IMR-90 (cell line): ENCODE data around the gene TRDN. TPM values are rescaled to one million over a fixed set of nuclear protein-coding genes. Genes with fewer than 3 reads are reported as not detected.

ENCODE experiments used
- ATAC-seq: fragments of 200-7000 bp; cut with Tn5 transposase; 2 replicates; pipeline ENCODE4 v1.9.1; 2020; ENCODE audit warnings: low read depth, mild to moderate bottlenecking, moderate library complexity
- BruUV-seq: library from RNA; stranded (reverse); fragments of 400-500 nt; replicated peaks from 2 replicates; lab custom pipeline; 2021; lab: Mats Ljungman, UMichigan
- CTCF ChIA-PET: fragments of 300-600 bp; formaldehyde crosslinking; extraction: SDS; loops from one replicate; lab custom pipeline; 2021; ENCODE audit warnings: antibody characterized with exemption; lab: Yijun Ruan, JAX
- POLR2A ChIA-PET: fragments of 300-600 bp; sonication (Branson Sonifier 250); formaldehyde crosslinking; loops from one replicate; lab custom pipeline; 2022; ENCODE audit warnings: antibody characterized with exemption; ENCODE audit not compliant: unreplicated experiment; lab: Charles Lee
- DNase-seq: peaks from one replicate; pipeline ENCODE4 v3.0.0; 2013
- H2AFZ ChIP-seq: replicated peaks from 2 replicates; pipeline ENCODE3; 2013; ENCODE audit warnings: low read length, mild to moderate bottlenecking; ENCODE audit not compliant: poor library complexity
- H2AK5ac ChIP-seq: 2 replicates; pipeline ENCODE4 v1.6.1; 2013; ENCODE audit warnings: low read depth, low read length, inconsistent platforms
- H2AK9ac ChIP-seq: replicated peaks from 2 replicates; pipeline ENCODE3; 2013; ENCODE audit warnings: mild to moderate bottlenecking, low read depth, low read length, moderate library complexity; ENCODE audit not compliant: poor library complexity
- H2BK120ac ChIP-seq: 2 replicates; pipeline ENCODE4 v1.6.1; 2013; ENCODE audit warnings: low read depth, low read length, inconsistent platforms
- H2BK15ac ChIP-seq: 3 replicates; pipeline ENCODE4 v1.6.1; 2013; ENCODE audit warnings: low read depth, low read length, inconsistent platforms
- H2BK20ac ChIP-seq: 2 replicates; pipeline ENCODE4 v1.6.1; 2013; ENCODE audit warnings: low read depth, mild to moderate bottlenecking, inconsistent platforms, low read length, moderate library complexity
- H2BK5ac ChIP-seq: 2 replicates; pipeline ENCODE4 v1.6.1; 2013; ENCODE audit warnings: mild to moderate bottlenecking, low read depth, low read length, inconsistent platforms; ENCODE audit not compliant: poor library complexity, severe bottlenecking
- H3K14ac ChIP-seq: replicated peaks from 2 replicates; pipeline ENCODE4 v1.6.1; 2013; ENCODE audit warnings: low read depth, low read length, inconsistent platforms
- H3K18ac ChIP-seq: 2 replicates; pipeline ENCODE4 v1.6.1; 2013; ENCODE audit warnings: low read depth, low read length, control low read depth
- H3K23ac ChIP-seq: 2 replicates; pipeline ENCODE4 v1.6.1; 2013; ENCODE audit warnings: low read depth, low read length, inconsistent platforms
- H3K27ac ChIP-seq: 2 replicates; pipeline ENCODE4 v1.5.1; 2013; ENCODE audit warnings: mild to moderate bottlenecking, control low read depth, low read length; ENCODE audit not compliant: insufficient read depth
- H3K27me3 ChIP-seq: 2 replicates; pipeline ENCODE4 v1.6.1; 2013; ENCODE audit warnings: low read length; ENCODE audit not compliant: control insufficient read depth, insufficient read depth
- H3K36me3 ChIP-seq: 2 replicates; pipeline ENCODE4 v1.6.1; 2013; ENCODE audit warnings: low read length, mixed read lengths; ENCODE audit not compliant: control insufficient read depth, insufficient read depth
- H3K4ac ChIP-seq: 2 replicates; pipeline ENCODE4 v1.6.1; 2013; ENCODE audit warnings: low read depth, low read length, inconsistent platforms
- H3K4me1 ChIP-seq: 2 replicates; pipeline ENCODE4 v1.6.1; 2013; ENCODE audit warnings: low read length, mixed read lengths; ENCODE audit not compliant: control insufficient read depth, insufficient read depth
- H3K4me2 ChIP-seq: 2 replicates; pipeline ENCODE4 v1.6.1; 2013; ENCODE audit warnings: low read depth, mild to moderate bottlenecking, control low read depth, low read length, moderate library complexity
- H3K4me3 ChIP-seq: 2 replicates; pipeline ENCODE4 v1.5.1; 2013; ENCODE audit warnings: low read depth, mild to moderate bottlenecking, control low read depth, low read length, moderate library complexity; ENCODE audit not compliant: insufficient read depth
- H3K56ac ChIP-seq: 2 replicates; pipeline ENCODE4 v1.6.1; 2013; ENCODE audit warnings: low read length, inconsistent platforms; ENCODE audit not compliant: insufficient read depth; ENCODE audit errors: extremely low read depth
- H3K79me1 ChIP-seq, 2 experiments: 2 replicates each; pipeline ENCODE4 v1.6.1; 2013; ENCODE audit warnings: low read length in 2 of 2, inconsistent platforms in 1 of 2, low read depth in 1 of 2
- H3K9ac ChIP-seq: 2 replicates; pipeline ENCODE4 v1.6.1; 2013; ENCODE audit warnings: low read depth, low read length, control low read depth
- H3K9me1 ChIP-seq: 2 replicates; pipeline ENCODE4 v1.6.1; 2013; ENCODE audit warnings: low read length, inconsistent platforms; ENCODE audit not compliant: insufficient read depth
- H3K9me3 ChIP-seq: 2 replicates; pipeline ENCODE4 v1.6.1; 2013; ENCODE audit warnings: low read length; ENCODE audit not compliant: control insufficient read depth, insufficient read depth
- H4K20me1 ChIP-seq: 2 replicates; pipeline ENCODE4 v1.6.1; 2013; ENCODE audit warnings: low read length, inconsistent platforms; ENCODE audit not compliant: insufficient read depth
- H4K5ac ChIP-seq: 2 replicates; pipeline ENCODE4 v1.6.1; 2013; ENCODE audit warnings: mild to moderate bottlenecking, low read depth, low read length, control low read depth
- H4K8ac ChIP-seq, 2 experiments: 2 replicates each; pipeline ENCODE4 v1.6.1; 2013; ENCODE audit warnings: low read depth in 2 of 2, low read length in 2 of 2, control low read depth in 1 of 2, inconsistent platforms in 1 of 2
- H4K91ac ChIP-seq: 2 replicates; pipeline ENCODE4 v1.6.1; 2013; ENCODE audit warnings: low read depth, low read length, inconsistent platforms; ENCODE audit not compliant: insufficient read depth
- CTCF ChIP-seq: conservative IDR thresholded peaks from 2 replicates; pipeline ENCODE4 v1.5.1; 2012; ENCODE audit warnings: mild to moderate bottlenecking, low read depth, low read length, improper control_type of control experiment
- MAZ ChIP-seq: IDR thresholded peaks from 2 replicates; pipeline ENCODE4 v1.6.1; 2012; ENCODE audit warnings: low read depth, mild to moderate bottlenecking, low read length, improper control_type of control experiment, moderate library complexity, borderline replicate concordance
- WGBS, 2 experiments: methylation state at CpG; one replicate each; pipeline versions ENCODE4 v1.1.5 to v1.1.7; 2013; ENCODE audit warnings: missing lambda C conversion rate in 2 of 2; ENCODE audit not compliant: insufficient read length in 1 of 2; ENCODE audit errors: extremely low coverage in 2 of 2; 5-methylcytosine and 5-hydroxymethylcytosine counted together
- dilution Hi-C: fragments of 300-500 bp; cut with HindIII; formaldehyde crosslinking; loops from one replicate; pipeline ENCODE4 v1.14.3; 2018; ENCODE audit warnings: low sequenced_read_pairs; ENCODE audit not compliant: unreplicated experiment
- in situ Hi-C: fragments of 300-500 bp; cut with MboI; formaldehyde crosslinking; loops from 3 replicates; pipeline ENCODE4 v1.14.3; 2019; ENCODE audit warnings: low sequenced_read_pairs, inconsistent platforms, mixed read lengths
- intact Hi-C: fragments of 100-400 bp; cut with micrococcal nuclease; formaldehyde crosslinking; loops from 2 replicates; pipeline ENCODE4 v1.10.0; 2022
- polyA plus RNA-seq, 3 experiments: library from polyadenylated mRNA; depleted of rRNA; stranded (reverse); fragments of >200 nt; gene quantifications; 2 replicates each; pipeline ENCODE4 v1.2.3, GENCODE V29; 2012; ENCODE audit warnings: low replicate concordance in 1 of 3
- total RNA-seq: library from RNA; depleted of rRNA; stranded (reverse); fragments of >200 nt; gene quantifications from 2 replicates; pipeline ENCODE4 v1.2.3, GENCODE V29; 2012
- TF ChIP-seq, protein P1 (sequence below): fragments of 150-350 bp; IDR thresholded peaks from 2 replicates; pipeline ENCODE4 v1.6.1; 2016; ENCODE audit warnings: low read depth, mild to moderate bottlenecking, low read length, moderate library complexity, borderline replicate concordance

The TRDN gene
- total and polyA plus RNA-seq, 2 of the 4 experiments (the other 2 are of a cell fraction) = not detected

- ChIA-PET CTCF (no interaction called here), POLR2A (no interaction called here)
- Histone ChIP-seq H2BK20ac (no peak overlapping the region), H3K4me2 (no peak overlapping the region), H4K5ac (no peak overlapping the region), H3K9me3 (peaks cover 16% of the 10 kb centered on the region), H3K14ac (no peak overlapping the region), H4K91ac (no peak overlapping the region), H2AFZ (no peak overlapping the region), H3K36me3 (no peaks in the 10 kb centered on the region), H4K20me1 (no peaks in the 10 kb centered on the region), H3K4ac (no peak overlapping the region), H3K56ac (no peak overlapping the region), H2BK120ac (no peak overlapping the region), H3K9ac (no peak overlapping the region), H3K27me3 (no peaks in the 10 kb centered on the region), H4K8ac (no peak overlapping the region), H2AK5ac (no peak overlapping the region), H3K18ac (no peak overlapping the region), H3K27ac (no peak overlapping the region), H3K4me1 (no peaks in the 10 kb centered on the region), H2AK9ac (no peak overlapping the region), H3K79me1 (no peaks in the 10 kb centered on the region), H2BK5ac (no peak overlapping the region), H3K9me1 (no peaks in the 10 kb centered on the region), H3K23ac (no peak overlapping the region), H3K4me3 (no peak overlapping the region), H2BK15ac (no peak overlapping the region)
- no peak for TF ChIP-seq MAZ
- TF ChIP-seq, protein P1, sequence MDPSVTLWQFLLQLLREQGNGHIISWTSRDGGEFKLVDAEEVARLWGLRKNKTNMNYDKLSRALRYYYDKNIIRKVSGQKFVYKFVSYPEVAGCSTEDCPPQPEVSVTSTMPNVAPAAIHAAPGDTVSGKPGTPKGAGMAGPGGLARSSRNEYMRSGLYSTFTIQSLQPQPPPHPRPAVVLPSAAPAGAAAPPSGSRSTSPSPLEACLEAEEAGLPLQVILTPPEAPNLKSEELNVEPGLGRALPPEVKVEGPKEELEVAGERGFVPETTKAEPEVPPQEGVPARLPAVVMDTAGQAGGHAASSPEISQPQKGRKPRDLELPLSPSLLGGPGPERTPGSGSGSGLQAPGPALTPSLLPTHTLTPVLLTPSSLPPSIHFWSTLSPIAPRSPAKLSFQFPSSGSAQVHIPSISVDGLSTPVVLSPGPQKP = no peak
- TF ChIP-seq CTCF = no peak
- ATAC-seq (no peak), DNase-seq (no peak)
- no CpG with 5 or more reads among the region's 8 CpGs for WGBS, 2 experiments
- in situ Hi-C loops (no loop called here), intact Hi-C loops (no loop called here), dilution Hi-C loops (no loop called here)
- no TSS peak for BruUV-seq
Observed at GRCh38 chr6:123295672-123296071, 341.1 kb downstream of the TRDN start.
